MM.1S (cell line): Measurements from ENCODE around the gene MLC1.

Experiments used
- EZH2 ChIP-seq: fragments of 300-600 bp; sonication (generic); optimal IDR thresholded peaks from 2 replicates; pipeline ENCODE3; 2017; ENCODE audit warnings: low read depth, mild to moderate bottlenecking, antibody characterized with exemption, low read length, mixed read lengths
- TF ChIP-seq, protein P1 (sequence below): fragments of 300-600 bp; sonication (generic); IDR thresholded peaks from 2 replicates; pipeline ENCODE4 v1.5.1; 2016; ENCODE audit warnings: antibody characterized with exemption, low read length, mixed read lengths

DNA sequence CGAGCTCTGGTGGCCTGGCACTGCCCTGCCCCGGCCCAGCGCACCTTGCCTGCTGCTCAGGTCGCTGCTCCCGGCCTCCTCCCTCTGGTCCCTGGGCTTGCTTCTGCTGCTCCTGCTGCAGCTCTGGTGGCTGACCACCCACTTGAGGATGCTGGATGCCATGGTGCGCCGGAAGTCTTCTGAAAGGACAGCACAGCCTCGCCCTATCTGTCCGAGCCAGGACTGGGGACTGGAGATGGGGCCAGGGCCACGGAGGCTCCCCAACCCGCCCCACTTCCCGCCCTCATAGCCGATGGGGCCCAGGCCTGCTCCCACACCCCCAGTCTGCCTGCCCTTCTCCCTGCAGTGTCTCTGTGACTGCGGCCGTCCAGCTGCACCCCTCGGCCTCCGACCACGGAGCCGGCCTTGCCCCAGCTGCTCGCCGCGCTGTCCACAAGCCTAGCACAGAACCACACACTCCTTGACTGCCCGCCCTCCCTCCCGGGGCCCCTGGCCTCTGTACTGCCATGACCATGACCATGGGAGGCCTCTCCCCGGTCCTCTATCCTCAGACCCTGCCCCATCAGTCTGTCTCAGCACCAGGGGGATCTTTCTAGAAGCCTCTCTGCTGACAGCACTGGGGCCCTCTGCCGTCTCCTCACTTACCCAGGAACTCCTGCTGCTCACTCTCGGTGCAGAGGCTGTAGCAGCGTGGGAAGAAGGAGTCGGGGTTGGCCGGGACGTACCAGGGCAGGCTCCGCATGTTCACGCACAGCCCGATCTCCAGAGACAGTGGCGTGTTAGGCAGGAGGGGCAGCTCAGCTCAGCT, 39.8 kb downstream of the MLC1 start:
- TF ChIP-seq, protein P1, sequence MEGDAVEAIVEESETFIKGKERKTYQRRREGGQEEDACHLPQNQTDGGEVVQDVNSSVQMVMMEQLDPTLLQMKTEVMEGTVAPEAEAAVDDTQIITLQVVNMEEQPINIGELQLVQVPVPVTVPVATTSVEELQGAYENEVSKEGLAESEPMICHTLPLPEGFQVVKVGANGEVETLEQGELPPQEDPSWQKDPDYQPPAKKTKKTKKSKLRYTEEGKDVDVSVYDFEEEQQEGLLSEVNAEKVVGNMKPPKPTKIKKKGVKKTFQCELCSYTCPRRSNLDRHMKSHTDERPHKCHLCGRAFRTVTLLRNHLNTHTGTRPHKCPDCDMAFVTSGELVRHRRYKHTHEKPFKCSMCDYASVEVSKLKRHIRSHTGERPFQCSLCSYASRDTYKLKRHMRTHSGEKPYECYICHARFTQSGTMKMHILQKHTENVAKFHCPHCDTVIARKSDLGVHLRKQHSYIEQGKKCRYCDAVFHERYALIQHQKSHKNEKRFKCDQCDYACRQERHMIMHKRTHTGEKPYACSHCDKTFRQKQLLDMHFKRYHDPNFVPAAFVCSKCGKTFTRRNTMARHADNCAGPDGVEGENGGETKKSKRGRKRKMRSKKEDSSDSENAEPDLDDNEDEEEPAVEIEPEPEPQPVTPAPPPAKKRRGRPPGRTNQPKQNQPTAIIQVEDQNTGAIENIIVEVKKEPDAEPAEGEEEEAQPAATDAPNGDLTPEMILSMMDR: no peak
- TF ChIP-seq EZH2: no peak
